ENCODE measurements around the gene KIAA0930. TPM values are rescaled to one million over a fixed set of nuclear protein-coding genes. Genes with fewer than 3 reads are reported as not detected.

KIAA0930 gene
- total RNA-seq, 1 experiment from 2014 or later = 54.8 TPM

DNA sequence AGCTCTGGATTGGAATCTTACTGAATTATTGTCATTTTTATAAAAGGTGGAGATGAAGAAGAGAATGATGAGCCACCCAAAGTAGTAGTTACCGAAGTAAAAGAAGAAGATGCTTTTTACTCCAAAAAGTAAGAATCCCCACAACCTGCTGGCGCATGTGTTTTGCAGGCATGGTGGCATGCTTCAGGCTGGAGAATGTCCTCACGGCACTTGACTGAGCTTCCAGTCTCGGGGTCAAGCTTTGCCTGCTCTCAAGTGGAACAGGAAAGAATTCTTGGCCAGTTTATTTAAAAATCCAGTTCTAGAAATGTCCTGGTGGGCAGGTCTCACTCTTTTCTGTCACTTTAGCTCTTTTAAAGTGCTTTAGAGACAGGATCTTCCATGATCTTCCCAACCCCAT, 59.5 kb downstream of the KIAA0930 start:
- no peak for TF ChIP-seq EZH2 (IDR thresholded peaks at IDR 0.05; ENCODE audit: borderline replicate concordance, low read depth, low read length, poor library complexity, severe bottlenecking)
- TF ChIP-seq, protein P1, sequence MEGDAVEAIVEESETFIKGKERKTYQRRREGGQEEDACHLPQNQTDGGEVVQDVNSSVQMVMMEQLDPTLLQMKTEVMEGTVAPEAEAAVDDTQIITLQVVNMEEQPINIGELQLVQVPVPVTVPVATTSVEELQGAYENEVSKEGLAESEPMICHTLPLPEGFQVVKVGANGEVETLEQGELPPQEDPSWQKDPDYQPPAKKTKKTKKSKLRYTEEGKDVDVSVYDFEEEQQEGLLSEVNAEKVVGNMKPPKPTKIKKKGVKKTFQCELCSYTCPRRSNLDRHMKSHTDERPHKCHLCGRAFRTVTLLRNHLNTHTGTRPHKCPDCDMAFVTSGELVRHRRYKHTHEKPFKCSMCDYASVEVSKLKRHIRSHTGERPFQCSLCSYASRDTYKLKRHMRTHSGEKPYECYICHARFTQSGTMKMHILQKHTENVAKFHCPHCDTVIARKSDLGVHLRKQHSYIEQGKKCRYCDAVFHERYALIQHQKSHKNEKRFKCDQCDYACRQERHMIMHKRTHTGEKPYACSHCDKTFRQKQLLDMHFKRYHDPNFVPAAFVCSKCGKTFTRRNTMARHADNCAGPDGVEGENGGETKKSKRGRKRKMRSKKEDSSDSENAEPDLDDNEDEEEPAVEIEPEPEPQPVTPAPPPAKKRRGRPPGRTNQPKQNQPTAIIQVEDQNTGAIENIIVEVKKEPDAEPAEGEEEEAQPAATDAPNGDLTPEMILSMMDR (conservative IDR thresholded peaks at IDR 0.05; ENCODE audit: low read depth, low read length) = no peak
- Histone ChIP-seq H3K27ac (ENCODE audit: low read depth, low read length, poor library complexity, severe bottlenecking) (no peak overlapping the region), H3K4me1 (ENCODE audit: insufficient read depth, low read length, poor library complexity, severe bottlenecking) (peaks cover 9% of the 10 kb centered on the region), H3K4me3 (ENCODE audit: low read depth, low read length, poor library complexity, severe bottlenecking) (no peak overlapping the region), H3K9me3 (ENCODE audit: low read depth, low read length, poor library complexity, severe bottlenecking) (no peaks in the 10 kb centered on the region), H3K36me3 (ENCODE audit: insufficient read depth, low read length, poor library complexity, severe bottlenecking) (peaks cover 87% of the 10 kb centered on the region), H3K27me3 (replicated peaks; ENCODE audit: insufficient read depth, low read depth, low read length, poor library complexity) (no peaks in the 10 kb centered on the region)
- no TSS peak for BruUV-seq (replicated peaks)
- DNase-seq (ENCODE audit: low spot score) = no peak
- ChIA-PET POLR2A (ENCODE audit: low non-redundant PET) (no interaction called here), CTCF (no interaction called here)
- intact Hi-C loops (cut with micrococcal nuclease; ENCODE audit: unreplicated experiment) = no loop called here

DNA sequence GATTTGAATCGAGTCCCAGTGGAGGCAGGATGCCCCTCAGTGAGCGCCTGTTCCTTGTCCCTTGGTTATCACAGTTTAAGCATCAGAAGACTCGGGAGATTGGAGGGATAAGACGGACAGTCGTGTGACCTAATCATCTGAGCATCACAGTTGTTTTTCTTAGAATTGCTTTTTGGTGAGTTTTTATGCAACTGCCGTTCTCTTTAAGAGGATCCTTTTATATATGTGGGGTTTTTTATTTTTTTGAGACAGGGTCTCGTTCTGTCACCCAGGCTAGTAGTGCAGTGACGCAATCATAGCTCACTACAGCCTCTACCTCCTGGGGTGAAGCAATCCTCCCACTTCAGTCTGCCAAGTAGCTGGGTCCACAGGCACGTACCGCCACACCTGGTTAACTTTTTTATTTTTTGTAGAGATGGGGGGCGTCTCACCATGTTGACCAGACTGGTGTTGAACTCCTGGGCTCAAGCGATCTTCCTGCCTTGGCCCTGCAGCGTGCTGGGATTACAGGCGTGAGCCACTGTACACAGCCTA, 60.5 kb downstream of the KIAA0930 start:
- ChIA-PET CTCF (no interaction called here), POLR2A (ENCODE audit: low non-redundant PET) (no interaction called here)
- BruUV-seq (replicated peaks) = no TSS peak
- no peak for TF ChIP-seq EZH2 (IDR thresholded peaks at IDR 0.05; ENCODE audit: borderline replicate concordance, low read depth, low read length, poor library complexity, severe bottlenecking)
- TF ChIP-seq, protein P1 (conservative IDR thresholded peaks at IDR 0.05; ENCODE audit: low read depth, low read length) = no peak
- peaks cover 9% of the 10 kb centered on the region for H3K4me1 ChIP-seq (ENCODE audit: insufficient read depth, low read length, poor library complexity, severe bottlenecking)
- no peak overlapping the region for H3K4me3 ChIP-seq (ENCODE audit: low read depth, low read length, poor library complexity, severe bottlenecking)
- no peak for DNase-seq (ENCODE audit: low spot score)
- H3K27me3 ChIP-seq (replicated peaks; ENCODE audit: insufficient read depth, low read depth, low read length, poor library complexity) = no peaks in the 10 kb centered on the region
- peaks cover 87% of the 10 kb centered on the region for H3K36me3 ChIP-seq (ENCODE audit: insufficient read depth, low read length, poor library complexity, severe bottlenecking)
- intact Hi-C loops (cut with micrococcal nuclease; ENCODE audit: unreplicated experiment) = no loop called here
- H3K9me3 ChIP-seq (ENCODE audit: low read depth, low read length, poor library complexity, severe bottlenecking) = no peaks in the 10 kb centered on the region
- peak overlapping the region; percentile 10 for H3K27ac ChIP-seq (ENCODE audit: low read depth, low read length, poor library complexity, severe bottlenecking)

DNA sequence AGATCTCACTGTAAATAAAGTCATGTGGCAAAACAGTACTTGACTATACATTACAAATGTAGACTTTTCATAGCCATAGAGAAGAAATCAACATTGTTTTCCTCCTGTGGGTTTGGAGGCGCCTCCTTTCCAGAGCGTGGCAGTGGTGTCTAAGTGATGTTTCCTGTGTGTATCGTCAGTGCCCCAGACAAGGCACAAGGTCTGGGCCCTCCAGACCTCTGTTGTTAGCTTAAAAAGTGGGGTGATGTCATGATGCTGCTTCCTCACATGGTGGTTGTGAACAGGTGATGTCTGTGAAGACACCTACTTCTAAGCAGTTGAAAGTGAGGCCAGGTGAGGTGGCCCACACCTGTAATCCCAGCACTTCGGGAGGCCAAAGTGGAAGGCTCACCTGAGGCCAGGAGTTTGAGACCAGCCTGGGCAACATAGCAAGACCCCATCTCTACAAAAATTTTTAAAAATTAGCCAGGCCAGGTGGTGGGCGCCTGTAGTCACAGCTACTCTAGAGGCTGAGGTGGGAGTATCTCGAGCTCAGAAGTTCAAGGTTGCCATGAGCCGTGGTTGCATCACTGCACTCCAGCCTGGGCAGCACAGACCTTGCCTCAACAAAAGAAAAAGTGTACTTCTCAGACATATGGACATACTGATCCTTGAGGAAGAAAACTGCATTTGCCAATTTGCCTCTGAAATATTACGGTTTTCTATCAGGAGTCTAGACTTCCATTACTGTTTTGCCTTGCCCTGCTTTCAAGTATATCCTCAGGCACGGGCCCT, 61.2 kb downstream of the KIAA0930 start:
- intact Hi-C loops (cut with micrococcal nuclease; ENCODE audit: unreplicated experiment) = no loop called here
- H3K36me3 ChIP-seq (ENCODE audit: insufficient read depth, low read length, poor library complexity, severe bottlenecking) = peaks cover 88% of the 10 kb centered on the region
- H3K27me3 ChIP-seq (replicated peaks; ENCODE audit: insufficient read depth, low read depth, low read length, poor library complexity) = no peaks in the 10 kb centered on the region
- ChIA-PET POLR2A (ENCODE audit: low non-redundant PET) (no interaction called here), CTCF (no interaction called here)
- DNase-seq (ENCODE audit: low spot score) = no peak
- H3K9me3 ChIP-seq (ENCODE audit: low read depth, low read length, poor library complexity, severe bottlenecking) = no peaks in the 10 kb centered on the region
- BruUV-seq (replicated peaks) = no TSS peak
- peaks cover 9% of the 10 kb centered on the region for H3K4me1 ChIP-seq (ENCODE audit: insufficient read depth, low read length, poor library complexity, severe bottlenecking)
- no peak for TF ChIP-seq EZH2 (IDR thresholded peaks at IDR 0.05; ENCODE audit: borderline replicate concordance, low read depth, low read length, poor library complexity, severe bottlenecking)
- TF ChIP-seq, protein P1 (conservative IDR thresholded peaks at IDR 0.05; ENCODE audit: low read depth, low read length) = no peak
- no peak overlapping the region for H3K4me3 ChIP-seq (ENCODE audit: low read depth, low read length, poor library complexity, severe bottlenecking)
- H3K27ac ChIP-seq (ENCODE audit: low read depth, low read length, poor library complexity, severe bottlenecking) = no peak overlapping the region

Measured in A673 (cell line).